ENCODE measurements around the gene IRX6. TPM values are rescaled to one million over a fixed set of nuclear protein-coding genes. Genes with fewer than 3 reads are reported as not detected.

IRX6 gene
- total and polyA plus RNA-seq, 2 of the 13 experiments (the other 11 are each of a cell fraction or from before 2014, with no cell fraction given) = not detected

- TF ChIP-seq ZNF318 (CRISPR knock-in tag; IDR thresholded peaks at IDR 0.05) (no peak), ZNF749 (CRISPR knock-in tag; IDR thresholded peaks at IDR 0.05; ENCODE audit: borderline replicate concordance) (no peak), THAP9 (CRISPR knock-in tag; IDR thresholded peaks at IDR 0.05; ENCODE audit: borderline replicate concordance) (no peak), SMYD3 (CRISPR knock-in tag; IDR thresholded peaks at IDR 0.05) (no peak), ETV6 (CRISPR knock-in tag; conservative IDR thresholded peaks at IDR 0.05) (no peak), ZMAT3 (CRISPR knock-in tag; conservative IDR thresholded peaks at IDR 0.05) (no peak), NR2F1 (CRISPR knock-in tag; IDR thresholded peaks at IDR 0.05) (no peak), ZNF337 (CRISPR knock-in tag; IDR thresholded peaks at IDR 0.05; ENCODE audit: borderline replicate concordance, low read depth) (no peak), XRCC5 (optimal IDR thresholded peaks at IDR 0.05; ENCODE audit: low read length) (no peak), ZNF547 (CRISPR knock-in tag; IDR thresholded peaks at IDR 0.05) (no peak), BRD4 (CRISPR knock-in tag; IDR thresholded peaks at IDR 0.05) (no peak)
- TF ChIP-seq, protein P1, sequence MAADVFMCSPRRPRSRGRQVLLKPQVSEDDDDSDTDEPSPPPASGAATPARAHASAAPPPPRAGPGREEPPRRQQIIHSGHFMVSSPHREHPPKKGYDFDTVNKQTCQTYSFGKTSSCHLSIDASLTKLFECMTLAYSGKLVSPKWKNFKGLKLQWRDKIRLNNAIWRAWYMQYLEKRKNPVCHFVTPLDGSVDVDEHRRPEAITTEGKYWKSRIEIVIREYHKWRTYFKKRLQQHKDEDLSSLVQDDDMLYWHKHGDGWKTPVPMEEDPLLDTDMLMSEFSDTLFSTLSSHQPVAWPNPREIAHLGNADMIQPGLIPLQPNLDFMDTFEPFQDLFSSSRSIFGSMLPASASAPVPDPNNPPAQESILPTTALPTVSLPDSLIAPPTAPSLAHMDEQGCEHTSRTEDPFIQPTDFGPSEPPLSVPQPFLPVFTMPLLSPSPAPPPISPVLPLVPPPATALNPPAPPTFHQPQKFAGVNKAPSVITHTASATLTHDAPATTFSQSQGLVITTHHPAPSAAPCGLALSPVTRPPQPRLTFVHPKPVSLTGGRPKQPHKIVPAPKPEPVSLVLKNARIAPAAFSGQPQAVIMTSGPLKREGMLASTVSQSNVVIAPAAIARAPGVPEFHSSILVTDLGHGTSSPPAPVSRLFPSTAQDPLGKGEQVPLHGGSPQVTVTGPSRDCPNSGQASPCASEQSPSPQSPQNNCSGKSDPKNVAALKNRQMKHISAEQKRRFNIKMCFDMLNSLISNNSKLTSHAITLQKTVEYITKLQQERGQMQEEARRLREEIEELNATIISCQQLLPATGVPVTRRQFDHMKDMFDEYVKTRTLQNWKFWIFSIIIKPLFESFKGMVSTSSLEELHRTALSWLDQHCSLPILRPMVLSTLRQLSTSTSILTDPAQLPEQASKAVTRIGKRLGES (CRISPR knock-in tag; IDR thresholded peaks at IDR 0.05; ENCODE audit: borderline replicate concordance) = no peak
- TF ChIP-seq, protein P2, sequence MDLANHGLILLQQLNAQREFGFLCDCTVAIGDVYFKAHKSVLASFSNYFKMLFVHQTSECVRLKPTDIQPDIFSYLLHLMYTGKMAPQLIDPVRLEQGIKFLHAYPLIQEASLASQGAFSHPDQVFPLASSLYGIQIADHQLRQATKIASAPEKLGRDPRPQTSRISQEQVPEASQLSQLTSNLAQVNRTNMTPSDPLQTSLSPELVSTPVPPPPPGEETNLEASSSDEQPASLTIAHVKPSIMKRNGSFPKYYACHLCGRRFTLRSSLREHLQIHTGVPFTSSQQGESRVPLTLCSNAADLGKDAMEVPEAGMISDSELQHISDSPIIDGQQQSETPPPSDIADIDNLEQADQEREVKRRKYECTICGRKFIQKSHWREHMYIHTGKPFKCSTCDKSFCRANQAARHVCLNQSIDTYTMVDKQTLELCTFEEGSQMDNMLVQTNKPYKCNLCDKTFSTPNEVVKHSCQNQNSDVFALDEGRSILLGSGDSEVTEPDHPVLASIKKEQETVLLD (CRISPR knock-in tag; IDR thresholded peaks at IDR 0.05; ENCODE audit: low read depth) = no peak
Observed at GRCh38 chr16:55275167-55275566, 48.8 kb upstream of the IRX6 start (continued).

Measured in HepG2 (cell line).